ENCODE measurements around the gene COL23A1.

COL23A1 gene

DNA sequence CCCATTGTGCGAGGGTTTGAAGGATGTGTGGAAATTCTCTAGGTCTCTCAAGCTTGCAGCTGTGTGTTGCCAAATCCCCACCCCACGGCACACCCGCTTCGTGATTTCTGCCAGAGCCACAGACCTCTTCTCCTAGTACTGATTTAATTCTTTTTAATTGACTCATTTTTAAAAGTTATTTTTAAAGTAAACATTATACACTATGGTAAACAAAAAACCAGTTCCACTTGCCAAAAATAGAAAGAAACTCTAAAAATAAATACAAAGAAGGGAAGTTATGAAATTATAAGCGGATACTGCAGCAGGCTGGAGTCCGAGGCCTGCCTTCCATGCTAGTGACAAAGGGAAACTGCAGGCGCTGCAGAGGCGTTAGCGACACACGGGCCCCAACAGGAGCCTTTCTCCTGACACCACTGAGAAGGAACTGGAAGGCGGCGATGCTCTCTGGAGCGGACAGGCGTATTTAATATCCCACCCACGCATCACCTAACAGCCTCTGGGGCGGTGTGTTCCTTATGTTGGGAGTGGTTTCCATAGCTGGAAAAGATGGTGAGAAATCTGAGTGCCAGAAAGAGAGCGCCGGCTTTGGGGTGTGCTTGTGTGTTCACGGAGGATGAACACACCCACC is 122.5 kb downstream of the COL23A1 start:
- DNase-seq (ENCODE audit: low read depth), result peak; percentile 36
- peak overlapping the region; percentile 22 for H3K4me3 ChIP-seq (ENCODE audit: low read depth, low read length)
- TF ChIP-seq CTCF (conservative IDR thresholded peaks at IDR 0.05; ENCODE audit: low read depth, low read length), result no peak

DNA sequence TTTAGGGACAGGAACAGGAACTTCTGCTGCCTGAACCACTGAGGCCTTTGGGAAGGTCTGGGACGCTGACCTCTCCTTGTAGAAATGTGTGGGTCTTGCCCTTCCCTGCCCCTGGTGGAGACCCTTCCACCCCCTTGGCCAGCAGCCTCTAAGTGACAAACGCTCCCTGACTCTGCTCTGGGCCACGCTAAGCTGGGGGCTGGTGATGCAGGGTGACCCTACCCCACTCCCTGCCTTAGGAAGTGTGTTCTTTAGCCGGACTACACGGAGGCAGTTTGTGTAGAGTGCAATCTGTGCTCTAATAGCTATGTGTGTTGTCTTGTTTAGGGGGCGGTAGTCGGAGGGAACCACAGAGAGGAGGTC is 123.0 kb downstream of the COL23A1 start:
- H3K4me3 ChIP-seq (ENCODE audit: low read depth, low read length), result no peak overlapping the region
- no peak for TF ChIP-seq CTCF (conservative IDR thresholded peaks at IDR 0.05; ENCODE audit: low read depth, low read length)
- DNase-seq (ENCODE audit: low read depth), result no peak

- no peak overlapping the region for H3K4me3 ChIP-seq (ENCODE audit: low read depth, low read length)
- DNase-seq (ENCODE audit: low read depth), result no peak
- TF ChIP-seq CTCF (conservative IDR thresholded peaks at IDR 0.05; ENCODE audit: low read depth, low read length), result no peak
These were observed 123.9 kb downstream of the COL23A1 start for GRCh38 chr5:178466342-178466741.

GRCh38 chr5:178465861-178466288 is 124.3 kb downstream of the COL23A1 start:
- no peak for TF ChIP-seq CTCF (conservative IDR thresholded peaks at IDR 0.05; ENCODE audit: low read depth, low read length)
- DNase-seq (ENCODE audit: low read depth), result no peak
- H3K4me3 ChIP-seq (ENCODE audit: low read depth, low read length), result no peak overlapping the region

DNA sequence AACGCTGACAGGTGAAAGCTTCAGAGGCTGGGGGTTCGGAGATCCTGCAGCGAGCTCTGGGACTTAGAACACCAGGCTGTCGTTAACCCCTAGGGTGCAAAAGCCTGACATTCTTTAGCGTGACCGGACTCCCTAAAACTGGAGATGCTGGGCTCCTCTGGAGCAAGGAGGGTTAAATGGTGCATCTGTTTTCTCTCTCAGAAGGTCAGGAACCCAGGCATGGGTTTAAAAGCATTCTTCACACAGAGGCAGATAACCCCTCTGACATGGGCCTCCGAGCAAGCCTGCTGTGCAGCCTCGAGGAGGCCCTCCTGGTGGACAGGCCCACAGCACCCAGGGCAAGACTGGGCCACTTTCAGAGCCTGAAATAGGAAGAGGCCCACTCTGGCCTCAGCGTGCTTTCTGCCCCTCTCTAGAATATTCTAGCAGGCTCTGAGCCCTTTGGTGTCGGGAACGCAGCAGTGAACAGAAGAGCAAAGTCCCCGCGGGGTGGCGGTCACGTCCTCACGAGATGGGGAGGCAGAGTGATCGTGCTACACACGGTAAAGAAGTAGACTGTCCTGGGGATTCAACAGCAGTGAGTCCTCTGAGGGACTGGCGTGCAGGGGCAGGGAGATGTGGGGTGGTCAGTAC is 124.8 kb downstream of the COL23A1 start:
- TF ChIP-seq CTCF (conservative IDR thresholded peaks at IDR 0.05; ENCODE audit: low read depth, low read length), result no peak
- no peak for DNase-seq (ENCODE audit: low read depth)
- H3K4me3 ChIP-seq (ENCODE audit: low read depth, low read length), result no peak overlapping the region

DNA sequence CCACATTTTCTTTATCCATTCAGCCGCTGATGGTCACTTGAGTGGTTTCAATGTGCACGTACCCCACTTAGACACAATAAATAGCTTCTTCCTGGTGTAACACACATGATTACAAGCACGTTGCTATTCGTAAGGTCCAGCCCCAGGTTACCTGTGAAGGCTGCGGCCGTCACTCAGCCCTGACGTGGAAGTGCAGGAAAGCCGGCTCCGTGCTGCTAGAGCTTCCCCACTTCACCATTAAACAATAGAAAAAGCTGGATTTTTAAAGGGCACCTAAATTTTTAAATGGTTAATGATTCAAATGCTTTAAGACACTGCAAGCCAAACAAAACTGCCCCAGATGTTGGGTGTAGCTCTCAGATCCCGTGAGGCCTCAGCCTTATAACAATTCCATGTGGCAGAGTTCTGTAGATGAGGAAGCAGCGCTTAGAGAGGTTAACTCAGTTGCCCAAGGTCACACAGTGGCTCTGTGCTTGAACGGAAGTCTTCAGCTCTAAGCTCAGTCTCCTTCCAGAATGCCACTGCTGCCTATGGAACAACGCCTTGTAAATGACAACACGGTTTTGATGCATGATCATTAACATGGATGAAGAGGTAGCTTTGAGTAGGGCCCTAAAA is 125.7 kb downstream of the COL23A1 start:
- H3K4me3 ChIP-seq (ENCODE audit: low read depth, low read length), result no peak overlapping the region
- no peak for DNase-seq (ENCODE audit: low read depth)
- no peak for TF ChIP-seq CTCF (conservative IDR thresholded peaks at IDR 0.05; ENCODE audit: low read depth, low read length)
